ENCODE results near the gene BPIFB3. TPM values are rescaled to one million over a fixed set of nuclear protein-coding genes. Genes with fewer than 3 reads are reported as not detected.

BPIFB3 gene
- total RNA-seq, 1 experiment from 2014 or later: not detected

DNA sequence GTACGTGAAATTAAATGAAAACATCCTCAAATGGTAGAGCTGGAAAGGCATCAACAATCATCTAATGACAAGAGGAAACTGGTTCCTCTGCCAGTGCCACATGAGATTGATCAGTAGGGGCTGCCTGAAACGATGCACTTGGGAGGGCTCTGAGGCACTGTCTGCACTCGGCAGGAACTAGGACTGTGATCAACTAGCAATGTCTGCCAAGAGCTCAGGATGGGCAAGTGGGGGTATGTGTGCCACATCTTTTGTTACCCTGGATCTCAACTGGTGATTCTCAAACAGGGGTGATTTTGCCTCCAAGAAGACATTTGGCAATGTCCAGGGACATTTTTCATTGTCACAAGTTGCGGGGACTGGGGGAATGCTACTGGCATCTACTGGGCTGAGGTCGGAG is 20.3 kb upstream of the BPIFB3 start:
- H3K27ac ChIP-seq (ENCODE audit: low read depth, low read length, poor library complexity, severe bottlenecking): no peak overlapping the region
- POLR2A ChIA-PET (ENCODE audit: low non-redundant PET): no interaction called here
- intact Hi-C loops (cut with micrococcal nuclease; ENCODE audit: unreplicated experiment): no loop called here
- BruUV-seq (replicated peaks): no TSS peak
- H3K9me3 ChIP-seq (ENCODE audit: low read depth, low read length, poor library complexity, severe bottlenecking): no peaks in the 10 kb centered on the region
- CTCF ChIA-PET: no interaction called here
- no peaks in the 10 kb centered on the region for H3K36me3 ChIP-seq (ENCODE audit: insufficient read depth, low read length, poor library complexity, severe bottlenecking)
- no peaks in the 10 kb centered on the region for H3K4me1 ChIP-seq (ENCODE audit: insufficient read depth, low read length, poor library complexity, severe bottlenecking)
- peaks cover 5% of the 10 kb centered on the region for H3K27me3 ChIP-seq (replicated peaks; ENCODE audit: insufficient read depth, low read depth, low read length, poor library complexity)
- no peak for TF ChIP-seq EZH2 (IDR thresholded peaks at IDR 0.05; ENCODE audit: borderline replicate concordance, low read depth, low read length, poor library complexity, severe bottlenecking)
- TF ChIP-seq, protein P1, sequence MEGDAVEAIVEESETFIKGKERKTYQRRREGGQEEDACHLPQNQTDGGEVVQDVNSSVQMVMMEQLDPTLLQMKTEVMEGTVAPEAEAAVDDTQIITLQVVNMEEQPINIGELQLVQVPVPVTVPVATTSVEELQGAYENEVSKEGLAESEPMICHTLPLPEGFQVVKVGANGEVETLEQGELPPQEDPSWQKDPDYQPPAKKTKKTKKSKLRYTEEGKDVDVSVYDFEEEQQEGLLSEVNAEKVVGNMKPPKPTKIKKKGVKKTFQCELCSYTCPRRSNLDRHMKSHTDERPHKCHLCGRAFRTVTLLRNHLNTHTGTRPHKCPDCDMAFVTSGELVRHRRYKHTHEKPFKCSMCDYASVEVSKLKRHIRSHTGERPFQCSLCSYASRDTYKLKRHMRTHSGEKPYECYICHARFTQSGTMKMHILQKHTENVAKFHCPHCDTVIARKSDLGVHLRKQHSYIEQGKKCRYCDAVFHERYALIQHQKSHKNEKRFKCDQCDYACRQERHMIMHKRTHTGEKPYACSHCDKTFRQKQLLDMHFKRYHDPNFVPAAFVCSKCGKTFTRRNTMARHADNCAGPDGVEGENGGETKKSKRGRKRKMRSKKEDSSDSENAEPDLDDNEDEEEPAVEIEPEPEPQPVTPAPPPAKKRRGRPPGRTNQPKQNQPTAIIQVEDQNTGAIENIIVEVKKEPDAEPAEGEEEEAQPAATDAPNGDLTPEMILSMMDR (conservative IDR thresholded peaks at IDR 0.05; ENCODE audit: low read depth, low read length): no peak
- H3K4me3 ChIP-seq (ENCODE audit: low read depth, low read length, poor library complexity, severe bottlenecking): no peak overlapping the region
- DNase-seq (ENCODE audit: low spot score): no peak

- Histone ChIP-seq H3K4me3 (ENCODE audit: low read depth, low read length, poor library complexity, severe bottlenecking) (no peak overlapping the region), H3K27me3 (replicated peaks; ENCODE audit: insufficient read depth, low read depth, low read length, poor library complexity) (peaks cover 5% of the 10 kb centered on the region), H3K36me3 (ENCODE audit: insufficient read depth, low read length, poor library complexity, severe bottlenecking) (no peaks in the 10 kb centered on the region), H3K9me3 (ENCODE audit: low read depth, low read length, poor library complexity, severe bottlenecking) (no peaks in the 10 kb centered on the region), H3K4me1 (ENCODE audit: insufficient read depth, low read length, poor library complexity, severe bottlenecking) (no peaks in the 10 kb centered on the region), H3K27ac (ENCODE audit: low read depth, low read length, poor library complexity, severe bottlenecking) (no peak overlapping the region)
- intact Hi-C loops (cut with micrococcal nuclease; ENCODE audit: unreplicated experiment): no loop called here
- no TSS peak for BruUV-seq (replicated peaks)
- no peak for DNase-seq (ENCODE audit: low spot score)
- CTCF ChIA-PET: no interaction called here
- no peak for TF ChIP-seq EZH2 (IDR thresholded peaks at IDR 0.05; ENCODE audit: borderline replicate concordance, low read depth, low read length, poor library complexity, severe bottlenecking)
- TF ChIP-seq, protein P1 (conservative IDR thresholded peaks at IDR 0.05; ENCODE audit: low read depth, low read length): no peak
- POLR2A ChIA-PET (ENCODE audit: low non-redundant PET): no interaction called here
Measured at GRCh38 chr20:33034115-33034514, 19.6 kb upstream of the BPIFB3 start.

DNA sequence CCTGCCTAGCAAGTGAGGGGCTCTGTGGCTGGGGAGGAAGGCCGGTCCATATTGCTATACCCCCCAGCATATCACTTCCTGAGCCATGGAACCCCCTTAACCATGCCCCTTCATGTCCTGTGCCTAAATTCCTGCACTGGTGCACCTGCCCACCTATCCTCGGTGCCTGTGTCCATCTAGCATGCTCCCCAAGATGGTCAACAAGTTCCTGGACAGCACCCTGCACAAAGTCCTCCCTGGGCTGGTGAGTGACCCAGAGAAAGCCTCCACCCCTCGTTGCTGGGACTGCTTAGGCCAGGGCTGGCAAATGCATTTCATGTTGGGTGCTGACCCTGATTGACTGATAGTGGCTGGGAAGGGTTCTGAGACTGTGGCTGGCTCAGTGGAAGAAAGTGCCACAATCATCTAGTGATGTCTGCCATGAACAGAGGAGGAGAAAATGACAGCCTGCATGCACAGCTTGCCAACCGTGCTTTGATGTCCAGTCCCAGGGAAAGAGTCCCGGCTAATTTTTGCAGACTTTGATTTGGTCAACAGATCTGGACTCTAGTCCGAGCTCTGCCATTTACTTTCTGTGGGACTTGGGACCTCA is 18.7 kb upstream of the BPIFB3 start:
- BruUV-seq (replicated peaks): no TSS peak
- Histone ChIP-seq H3K4me1 (ENCODE audit: insufficient read depth, low read length, poor library complexity, severe bottlenecking) (no peaks in the 10 kb centered on the region), H3K4me3 (ENCODE audit: low read depth, low read length, poor library complexity, severe bottlenecking) (no peak overlapping the region), H3K27me3 (replicated peaks; ENCODE audit: insufficient read depth, low read depth, low read length, poor library complexity) (no peaks in the 10 kb centered on the region), H3K9me3 (ENCODE audit: low read depth, low read length, poor library complexity, severe bottlenecking) (no peaks in the 10 kb centered on the region), H3K36me3 (ENCODE audit: insufficient read depth, low read length, poor library complexity, severe bottlenecking) (no peaks in the 10 kb centered on the region), H3K27ac (ENCODE audit: low read depth, low read length, poor library complexity, severe bottlenecking) (no peak overlapping the region)
- CTCF ChIA-PET: no interaction called here
- no peak for DNase-seq (ENCODE audit: low spot score)
- POLR2A ChIA-PET (ENCODE audit: low non-redundant PET): no interaction called here
- intact Hi-C loops (cut with micrococcal nuclease; ENCODE audit: unreplicated experiment): no loop called here
- TF ChIP-seq, protein P1 (conservative IDR thresholded peaks at IDR 0.05; ENCODE audit: low read depth, low read length): no peak
- no peak for TF ChIP-seq EZH2 (IDR thresholded peaks at IDR 0.05; ENCODE audit: borderline replicate concordance, low read depth, low read length, poor library complexity, severe bottlenecking)

Measured in A673 (cell line).